ENCODE results near the gene EXOSC1.
A peak's percentile ranks its signal among the peaks of the same experiment; 100 is the strongest.
"Not testable (repeated sequence)": the region's sequence is repeated elsewhere in the genome, so short reads cannot be mapped to it uniquely, and the experiment has no call there.

The EXOSC1 gene

GRCh38 chr10:97407211-97407951, 38.4 kb downstream of the EXOSC1 start:
- peak; percentile 89 for DNase-seq

- DNase-seq: not testable (repeated sequence)
These were observed 39.3 kb downstream of the EXOSC1 start for GRCh38 chr10:97406483-97406882.

GRCh38 chr10:97406064-97406463, 39.7 kb downstream of the EXOSC1 start:
- no peak for DNase-seq

- DNase-seq: no peak
These were observed 41.8 kb downstream of the EXOSC1 start for GRCh38 chr10:97404044-97404443.

- DNase-seq: no peak
These were observed 44.3 kb downstream of the EXOSC1 start for GRCh38 chr10:97401455-97401919.

GRCh38 chr10:97400665-97401454, 44.9 kb downstream of the EXOSC1 start, which contains the start of gene RRP12:
Gene RRP12 (minus strand): TSS chr10:97401340. CDS start chr10:97401231, 109 bp downstream.
- DNase-seq: peak; percentile 86

- DNase-seq: peak; percentile 65
These were observed 45.8 kb downstream of the EXOSC1 start for GRCh38 chr10:97399843-97400545.

GRCh38 chr10:97396056-97396455, 49.8 kb downstream of the EXOSC1 start:
- no peak for DNase-seq

- DNase-seq: no peak
These were observed 52.7 kb downstream of the EXOSC1 start for GRCh38 chr10:97393034-97393573.

- no peak for DNase-seq
These were observed 55.7 kb downstream of the EXOSC1 start for GRCh38 chr10:97390091-97390490.

- no peak for DNase-seq
These were observed 57.7 kb downstream of the EXOSC1 start for GRCh38 chr10:97388152-97388551.
